Esophagus squamous epithelium (tissue), 4 donors: ENCODE results near the gene ZFP36L2.

Experiments
- CTCF ChIP-seq, 6 experiments: fragments of 450-650 bp in 4 of 6; fragments of 200-600 bp in 2 of 6; sonication (generic) in 2 of 6; IDR thresholded peaks; one replicate each; pipeline ENCODE4 v1.5.1; 2016 to 2019; ENCODE audit warnings: antibody characterized with exemption in 6 of 6, mild to moderate bottlenecking in 4 of 6, moderate library complexity in 4 of 6
- POLR2A ChIP-seq, 4 donors: fragments of 450-650 bp; IDR thresholded peaks; one replicate each; pipeline ENCODE4 v1.6.1; 2017; ENCODE audit warnings: antibody characterized with exemption in 4 of 4, mild to moderate bottlenecking in 4 of 4, moderate library complexity in 3 of 4

DNA sequence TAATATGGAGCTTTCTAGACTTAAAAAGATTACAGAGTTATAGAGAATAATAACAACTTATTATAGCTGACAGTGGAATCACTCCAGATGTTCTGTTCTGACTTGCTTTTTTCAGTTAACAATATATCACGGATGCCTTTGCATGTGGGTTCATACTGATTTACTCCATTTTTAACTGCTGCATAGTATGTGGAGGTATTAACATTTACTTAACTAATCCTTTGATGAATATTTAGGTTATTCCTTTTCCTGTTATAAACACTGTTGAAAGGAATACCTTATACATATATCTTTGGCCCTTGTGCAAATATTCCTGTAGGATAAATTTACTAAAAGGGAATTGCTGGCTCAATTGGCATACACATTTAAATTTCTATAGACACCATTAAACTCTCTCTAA lies 33.1 kb upstream of the ZFP36L2 start:
- TF ChIP-seq POLR2A (IDR thresholded peaks at IDR 0.05) (no peak), CTCF (IDR thresholded peaks at IDR 0.05) (no peak)
